LNCaP clone FGC (cell line): ENCODE results near the gene TMEM25.
A peak's percentile ranks its signal among the peaks of the same experiment; 100 is the strongest.
"Not testable (repeated sequence)": the region's sequence is repeated elsewhere in the genome, so short reads cannot be mapped to it uniquely, and the experiment has no call there.

Experiments used
- DNase-seq: peaks from one replicate; pipeline ENCODE4 v3.0.0-alpha.2; 2011; ENCODE audit warnings: low read depth
- H3K4me3 ChIP-seq: 2 replicates; pipeline ENCODE4 v1.5.1; 2011; ENCODE audit warnings: mild to moderate bottlenecking, low read depth, low read length, control low read depth
- TF ChIP-seq, protein P1 (sequence below): IDR thresholded peaks from 2 replicates; pipeline ENCODE4 v1.5.1; 2012; ENCODE audit warnings: mild to moderate bottlenecking; ENCODE audit not compliant: control insufficient read depth, insufficient read depth; ENCODE audit errors: extremely low read depth

Gene TMEM25

DNA sequence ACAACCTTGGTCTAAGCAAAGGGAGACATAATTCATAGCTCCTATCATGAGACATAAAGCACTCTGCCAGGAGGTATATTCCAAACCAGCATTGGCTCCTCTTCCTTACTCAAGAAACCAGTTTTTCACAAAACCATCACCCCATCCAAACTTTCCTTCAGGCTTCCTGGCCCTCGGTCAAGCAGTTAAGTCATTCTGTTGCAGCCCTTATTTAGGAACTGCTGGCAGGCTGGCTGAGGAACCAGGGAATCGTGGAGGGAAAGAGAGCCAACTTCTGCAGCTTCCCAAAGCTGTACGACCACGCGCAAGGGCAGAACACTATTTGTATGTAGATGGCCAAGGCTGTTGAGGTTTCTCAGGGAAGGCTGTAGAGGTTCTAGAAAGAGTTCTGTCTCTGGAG, 34.1 kb downstream of the TMEM25 start:
- peak; percentile 58 for DNase-seq
- TF ChIP-seq, protein P1, sequence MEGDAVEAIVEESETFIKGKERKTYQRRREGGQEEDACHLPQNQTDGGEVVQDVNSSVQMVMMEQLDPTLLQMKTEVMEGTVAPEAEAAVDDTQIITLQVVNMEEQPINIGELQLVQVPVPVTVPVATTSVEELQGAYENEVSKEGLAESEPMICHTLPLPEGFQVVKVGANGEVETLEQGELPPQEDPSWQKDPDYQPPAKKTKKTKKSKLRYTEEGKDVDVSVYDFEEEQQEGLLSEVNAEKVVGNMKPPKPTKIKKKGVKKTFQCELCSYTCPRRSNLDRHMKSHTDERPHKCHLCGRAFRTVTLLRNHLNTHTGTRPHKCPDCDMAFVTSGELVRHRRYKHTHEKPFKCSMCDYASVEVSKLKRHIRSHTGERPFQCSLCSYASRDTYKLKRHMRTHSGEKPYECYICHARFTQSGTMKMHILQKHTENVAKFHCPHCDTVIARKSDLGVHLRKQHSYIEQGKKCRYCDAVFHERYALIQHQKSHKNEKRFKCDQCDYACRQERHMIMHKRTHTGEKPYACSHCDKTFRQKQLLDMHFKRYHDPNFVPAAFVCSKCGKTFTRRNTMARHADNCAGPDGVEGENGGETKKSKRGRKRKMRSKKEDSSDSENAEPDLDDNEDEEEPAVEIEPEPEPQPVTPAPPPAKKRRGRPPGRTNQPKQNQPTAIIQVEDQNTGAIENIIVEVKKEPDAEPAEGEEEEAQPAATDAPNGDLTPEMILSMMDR, result no peak

DNA sequence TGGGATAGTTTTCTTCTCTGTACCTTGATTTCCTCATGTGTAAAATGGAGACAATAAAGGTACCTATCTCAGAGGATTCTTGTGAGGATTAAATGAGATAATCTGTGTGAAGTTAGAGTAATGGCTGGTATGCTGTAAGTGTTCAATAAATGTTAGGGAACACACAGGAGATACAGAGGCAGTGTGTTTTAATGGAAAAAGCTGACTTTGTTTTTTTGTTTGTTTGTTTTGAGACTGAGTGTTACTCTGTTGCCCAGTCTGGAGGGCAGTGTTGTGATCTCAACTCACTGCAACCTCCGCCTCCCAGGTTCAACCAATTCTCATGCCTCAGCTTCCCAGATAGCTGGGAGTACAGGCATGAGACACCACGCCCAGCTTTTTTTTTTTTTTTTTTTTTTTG, 38.7 kb downstream of the TMEM25 start:
- no peak overlapping the region for H3K4me3 ChIP-seq
- TF ChIP-seq, protein P1, result no peak
- DNase-seq, result no peak

More for the DNA sequence above, 34.1 kb downstream of the TMEM25 start:
- 0 out of 2 replicates have a peak overlapping the region, but pooled peaks have one; percentile 3 for H3K4me3 ChIP-seq

DNA sequence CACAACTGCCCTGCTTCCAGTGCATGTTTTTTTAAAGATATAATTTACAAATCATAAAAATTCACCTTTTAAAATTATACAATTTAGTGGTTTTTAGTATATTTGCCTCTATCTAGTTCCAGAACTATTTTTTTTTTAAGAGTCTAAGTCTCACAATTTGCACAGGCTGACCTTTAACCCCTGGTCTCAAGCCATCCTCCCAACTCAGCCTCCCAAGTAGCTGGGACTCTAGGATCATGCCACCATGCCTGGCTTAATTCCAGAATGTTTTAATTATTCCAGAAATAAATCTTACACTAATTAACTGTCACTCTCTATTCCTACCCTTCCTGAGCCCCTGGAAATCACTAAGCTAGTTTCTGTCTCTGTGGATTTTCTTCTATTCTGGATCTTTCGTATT, 39.8 kb downstream of the TMEM25 start:
- no peak overlapping the region for H3K4me3 ChIP-seq
- DNase-seq, result no peak
- TF ChIP-seq, protein P1, result no peak

DNA sequence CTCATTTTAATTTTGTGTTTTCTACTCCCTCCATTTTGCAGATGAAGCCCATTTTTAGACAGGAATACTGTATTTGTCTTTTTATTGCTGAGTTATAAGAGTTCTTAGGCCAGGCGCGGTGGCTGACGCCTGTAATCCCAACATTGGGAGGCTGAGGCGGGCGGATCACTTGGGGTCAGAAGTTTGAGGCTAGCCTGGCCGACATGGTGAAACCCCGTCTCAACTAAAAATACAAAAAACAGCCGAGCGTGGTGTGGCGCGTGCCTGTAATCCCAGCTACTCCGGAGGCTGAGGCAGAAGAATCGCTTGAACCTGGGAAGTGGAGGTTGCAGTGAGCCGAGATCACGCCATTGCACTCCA, 40.7 kb downstream of the TMEM25 start:
- not testable (repeated sequence) for DNase-seq
- peak overlapping the region; percentile 90 for H3K4me3 ChIP-seq

DNA sequence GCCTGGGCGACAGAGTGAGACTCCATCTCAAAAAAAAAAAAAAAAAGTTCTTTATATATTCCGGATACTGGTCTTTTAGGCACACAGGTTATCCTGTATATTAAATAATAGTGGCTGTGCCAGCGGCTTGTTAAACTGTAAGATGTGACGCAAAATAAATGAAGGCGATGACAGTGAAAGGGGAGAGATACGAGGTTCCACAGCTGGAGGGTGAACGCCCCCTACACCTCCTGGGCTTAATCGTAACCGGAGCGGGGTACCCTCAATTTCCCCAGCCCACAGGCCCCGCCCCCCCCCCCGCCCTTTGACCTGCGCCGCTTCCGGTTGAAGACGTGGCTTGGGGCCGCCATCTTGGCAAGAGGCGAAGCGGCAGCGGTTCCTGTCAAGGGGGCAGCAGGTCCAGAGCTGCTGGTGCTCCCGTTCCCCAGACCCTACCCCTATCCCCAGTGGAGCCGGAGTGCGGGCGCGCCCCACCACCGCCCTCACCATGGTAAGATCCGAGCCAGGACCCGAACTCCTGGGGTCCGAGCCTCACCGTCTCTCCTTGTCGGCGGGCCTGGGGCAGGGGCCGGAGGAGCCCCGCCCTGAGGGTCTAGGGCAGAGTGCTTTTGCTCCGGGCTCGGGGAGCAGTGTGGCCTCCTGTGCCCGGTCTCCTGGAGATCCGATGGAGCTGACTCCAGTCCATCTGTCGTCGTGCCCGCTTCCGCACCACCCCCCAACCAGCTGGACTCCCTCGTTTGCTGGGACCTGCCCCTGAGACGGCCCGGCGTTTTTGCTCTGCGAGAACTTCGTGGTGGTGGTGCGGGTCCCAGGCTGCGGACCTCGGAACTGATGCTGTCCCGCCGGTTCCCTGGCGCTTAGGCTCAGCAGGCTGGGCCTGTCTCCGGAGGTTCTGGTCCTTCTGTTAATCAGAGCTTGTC, 41.3 kb downstream of the TMEM25 start, which contains the start of gene ARCN1:
ARCN1 (plus strand) TSS at position 349 of the 920 bp plus-strand sequence; CDS start at position 488, 139 bp downstream.
- H3K4me3 ChIP-seq, result peak within 1 kb of the TSS; percentile 90
- no peak for DNase-seq
- TF ChIP-seq, protein P1, result no peak

DNA sequence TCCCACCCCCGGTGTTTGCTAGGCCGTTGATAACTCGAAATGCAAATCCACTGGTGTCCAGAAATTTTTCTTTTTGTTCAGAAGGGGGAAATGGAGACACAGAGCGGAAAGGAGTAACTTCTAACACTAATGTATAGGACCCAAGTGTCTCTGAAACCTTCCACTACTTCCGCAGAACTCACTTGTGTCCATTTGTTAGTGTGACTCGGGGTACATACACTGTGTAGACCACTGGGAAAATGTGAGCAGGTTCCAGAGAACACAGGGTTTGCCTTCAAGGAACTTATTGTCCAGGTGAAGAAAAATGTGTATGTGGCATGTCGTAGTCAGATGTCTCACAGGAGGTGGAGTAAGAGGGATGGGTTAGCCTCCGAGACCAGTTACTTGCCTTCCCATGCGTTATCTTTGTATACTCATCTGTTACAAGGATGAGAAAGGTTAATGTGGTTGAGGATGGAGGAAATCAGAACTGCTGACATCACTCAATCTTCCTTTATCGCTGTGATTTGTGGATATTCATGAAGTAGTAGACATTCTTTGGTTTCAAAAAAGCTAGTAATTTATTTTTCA, 42.1 kb downstream of the TMEM25 start:
- DNase-seq, result no peak
- TF ChIP-seq, protein P1, result no peak
- H3K4me3 ChIP-seq, result peak overlapping the region; percentile 90

DNA sequence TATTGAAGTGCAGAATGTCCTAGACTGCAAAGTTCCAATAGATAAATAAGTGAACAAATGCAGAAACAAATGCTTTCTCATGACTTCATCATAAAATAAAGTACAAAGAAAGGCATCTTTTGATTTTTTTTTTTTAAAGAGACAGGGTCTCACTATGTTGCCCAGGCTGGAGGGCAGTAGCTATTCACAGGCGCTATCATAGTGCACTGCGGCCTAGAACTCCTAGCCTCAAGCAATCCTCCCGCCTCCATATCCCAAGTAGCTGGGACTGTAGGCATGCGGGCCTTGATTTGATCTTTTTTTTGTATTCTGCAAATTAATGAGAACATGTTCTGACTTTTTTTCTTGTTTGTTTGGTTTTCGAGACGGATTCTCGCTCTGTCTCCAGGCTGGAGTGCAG, 43.6 kb downstream of the TMEM25 start:
- H3K4me3 ChIP-seq, result no peak overlapping the region
- no peak for DNase-seq

DNA sequence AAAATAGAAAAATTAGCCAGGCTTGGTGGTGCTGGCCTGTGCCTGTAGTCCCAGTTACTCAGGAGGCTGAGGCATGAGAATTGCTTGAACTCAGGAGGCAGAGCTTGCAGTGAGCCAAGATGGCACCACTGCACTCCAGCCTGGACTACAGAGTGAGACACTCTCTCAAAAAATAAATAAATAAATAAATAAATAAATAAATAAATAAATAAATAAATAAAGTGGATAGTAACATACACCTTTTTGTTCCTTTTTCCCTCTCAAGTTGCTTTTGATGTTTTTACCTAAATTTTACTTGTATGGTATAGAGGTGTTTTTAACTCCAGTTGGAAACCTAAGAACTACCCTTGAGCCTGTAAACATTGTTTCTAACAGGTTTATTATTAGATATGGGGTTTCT, 47.0 kb downstream of the TMEM25 start:
- not testable (repeated sequence) for DNase-seq, H3K4me3 ChIP-seq

More for the DNA sequence above, 43.6 kb downstream of the TMEM25 start:
- TF ChIP-seq, protein P1, result no peak
